SIG-M5 treated with dmso at 0.1 percent for 504 hours (cell line): ENCODE measurements around the gene SS18L1.
A peak's percentile ranks its signal among the peaks of the same experiment; 100 is the strongest.
"Not testable (repeated sequence)": the region's sequence is repeated elsewhere in the genome, so short reads cannot be mapped to it uniquely, and the experiment has no call there.

ENCODE experiments used
- DNase-seq: peaks from one replicate; lab custom pipeline; 2025; ENCODE audit not compliant: unreplicated experiment; lab: John Stamatoyannopoulos, UW

The SS18L1 gene, protein sequence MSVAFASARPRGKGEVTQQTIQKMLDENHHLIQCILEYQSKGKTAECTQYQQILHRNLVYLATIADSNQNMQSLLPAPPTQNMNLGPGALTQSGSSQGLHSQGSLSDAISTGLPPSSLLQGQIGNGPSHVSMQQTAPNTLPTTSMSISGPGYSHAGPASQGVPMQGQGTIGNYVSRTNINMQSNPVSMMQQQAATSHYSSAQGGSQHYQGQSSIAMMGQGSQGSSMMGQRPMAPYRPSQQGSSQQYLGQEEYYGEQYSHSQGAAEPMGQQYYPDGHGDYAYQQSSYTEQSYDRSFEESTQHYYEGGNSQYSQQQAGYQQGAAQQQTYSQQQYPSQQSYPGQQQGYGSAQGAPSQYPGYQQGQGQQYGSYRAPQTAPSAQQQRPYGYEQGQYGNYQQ

DNA sequence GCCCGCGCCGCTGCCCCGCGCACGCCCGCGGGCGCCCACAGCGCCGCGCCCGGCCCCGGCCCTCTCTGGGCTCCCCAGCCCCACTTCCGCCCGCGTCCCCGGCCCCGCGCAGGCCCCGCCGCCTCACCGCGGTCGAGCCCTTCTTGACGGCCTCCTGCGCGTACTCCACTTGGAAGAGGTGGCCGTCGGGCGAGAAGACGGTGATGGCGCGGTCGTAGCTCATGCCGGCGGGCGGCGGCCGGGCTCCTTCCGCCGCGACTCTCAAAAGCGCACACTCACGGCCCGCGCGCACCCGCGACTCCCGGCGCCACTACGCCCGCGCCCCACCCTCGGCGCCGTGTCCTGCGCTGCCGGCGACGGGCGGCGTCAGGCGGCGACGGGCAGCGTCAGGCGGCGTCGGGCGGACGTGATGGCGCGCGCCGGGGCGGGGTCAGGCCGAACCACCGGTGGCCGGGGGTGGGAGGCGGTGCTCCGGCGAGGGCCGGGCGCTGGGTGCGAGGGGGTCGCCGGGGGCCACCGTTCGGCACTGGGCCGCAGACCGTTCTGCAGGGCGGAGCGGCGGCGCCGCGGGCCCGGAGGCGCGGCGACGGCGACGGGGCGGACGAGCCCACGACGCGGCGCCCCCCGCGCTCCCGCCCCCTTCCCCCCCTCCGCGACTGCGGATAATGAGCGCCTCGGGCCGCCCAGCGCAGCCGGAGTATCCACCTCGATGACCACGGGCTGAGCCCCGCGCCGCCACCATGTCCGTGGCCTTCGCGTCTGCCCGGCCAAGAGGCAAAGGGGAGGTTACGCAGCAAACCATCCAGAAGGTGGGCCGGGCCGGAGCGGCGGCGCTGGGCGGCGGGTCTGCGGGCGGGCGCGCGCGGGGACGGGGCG is at the start of gene SS18L1, which contains the start of gene PSMA7:
Gene SS18L1, plus strand, starts transcription at position 689 of the 876 bp plus-strand sequence. Its CDS starts 52 bp downstream, at position 741.
Gene PSMA7, minus strand, starts transcription at position 314 of the 876 bp plus-strand sequence. Its CDS starts 91 bp downstream, at position 223.
- peak; percentile 90 for DNase-seq

DNA sequence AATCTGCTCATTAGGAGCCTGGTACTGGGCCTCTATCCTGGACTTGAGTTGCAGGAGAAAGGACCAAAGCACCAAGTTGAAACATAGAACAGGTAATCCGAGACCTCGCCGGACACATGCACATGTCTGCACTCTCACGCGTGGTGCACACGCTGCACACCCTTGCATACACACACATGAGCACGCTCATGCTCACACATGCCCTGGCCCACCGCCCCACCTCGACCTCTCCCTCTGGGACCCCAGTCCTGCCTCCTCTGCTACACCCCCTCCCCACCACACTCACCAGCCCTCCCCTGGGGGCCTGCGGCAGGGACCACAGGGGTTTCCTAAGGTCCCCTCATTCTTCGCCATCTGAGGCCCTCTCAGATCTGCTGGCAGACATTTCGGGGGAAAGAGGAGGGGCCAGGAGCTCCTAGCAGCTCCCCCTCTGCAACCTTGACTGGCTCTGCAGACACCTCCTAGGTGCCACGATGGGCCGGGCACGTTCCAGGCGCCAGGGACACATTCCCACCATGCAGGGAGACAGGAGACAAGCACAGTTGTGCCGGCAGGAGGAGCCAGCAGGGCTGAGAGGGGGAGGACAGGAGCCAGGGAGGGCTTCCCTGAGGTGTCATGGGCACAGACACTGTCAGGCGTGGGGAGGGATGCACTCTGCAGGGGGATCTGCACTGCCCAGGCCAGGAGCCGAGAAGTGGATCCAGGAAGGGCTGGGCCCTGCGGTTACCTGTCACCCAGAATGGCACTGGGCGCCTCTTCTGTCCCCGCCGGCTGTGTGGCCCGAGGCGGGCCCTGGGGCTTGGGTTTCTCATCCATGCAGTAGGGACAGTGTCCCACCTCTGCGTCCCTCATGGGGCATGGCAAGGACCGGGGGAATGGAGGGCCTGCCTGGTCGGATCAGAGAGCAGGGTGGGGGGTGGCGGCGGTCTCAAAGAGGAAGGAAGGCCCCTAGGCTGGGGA is 46.9 kb upstream of the SS18L1 start:
- no peak for DNase-seq

DNA sequence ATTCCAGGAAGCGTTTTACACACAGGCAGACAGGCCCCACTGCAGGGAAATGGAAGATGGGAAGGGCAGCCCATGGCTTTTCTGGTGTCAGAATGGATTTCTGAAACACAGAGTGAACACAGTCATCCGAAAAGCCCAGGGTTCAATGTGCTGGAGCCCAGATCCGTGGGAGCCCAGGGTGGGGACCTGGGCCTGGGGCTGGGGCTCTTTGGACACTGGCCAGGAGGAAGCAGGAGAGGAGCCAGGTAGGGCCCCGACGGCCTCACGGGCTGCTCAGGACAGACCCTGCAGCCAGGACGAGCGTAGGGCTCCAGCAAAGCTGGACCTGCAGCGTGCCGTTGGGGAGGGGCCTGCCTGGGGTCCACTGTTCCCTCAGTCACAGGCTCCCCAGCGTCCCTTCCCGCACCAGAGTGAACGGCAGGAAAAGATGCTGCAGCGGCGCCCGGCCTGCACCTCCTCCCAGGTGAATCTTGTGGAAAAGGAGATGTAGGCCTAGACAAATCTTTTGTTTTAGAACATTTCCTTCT is 45.6 kb upstream of the SS18L1 start:
- no peak for DNase-seq

DNA sequence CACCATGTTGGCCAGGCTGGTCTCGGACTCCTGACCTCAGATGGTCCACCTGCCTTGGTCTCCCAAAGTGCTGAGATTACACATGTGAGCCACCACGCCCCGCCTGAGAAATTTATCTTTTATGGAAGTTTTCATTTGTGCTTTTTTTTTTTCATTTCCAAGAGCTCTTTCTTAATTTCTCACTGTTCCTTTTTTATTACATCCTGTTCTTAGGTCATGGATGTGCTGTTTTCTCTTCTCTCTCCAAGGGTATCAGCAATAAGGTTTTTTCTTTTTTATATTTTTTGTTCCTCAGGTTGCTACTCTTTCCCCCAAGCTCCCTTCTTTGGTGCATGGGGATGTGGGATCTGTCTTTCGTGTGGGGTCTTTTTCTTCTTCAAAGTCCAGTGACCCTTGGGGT is 42.5 kb upstream of the SS18L1 start:
- no peak for DNase-seq

DNA sequence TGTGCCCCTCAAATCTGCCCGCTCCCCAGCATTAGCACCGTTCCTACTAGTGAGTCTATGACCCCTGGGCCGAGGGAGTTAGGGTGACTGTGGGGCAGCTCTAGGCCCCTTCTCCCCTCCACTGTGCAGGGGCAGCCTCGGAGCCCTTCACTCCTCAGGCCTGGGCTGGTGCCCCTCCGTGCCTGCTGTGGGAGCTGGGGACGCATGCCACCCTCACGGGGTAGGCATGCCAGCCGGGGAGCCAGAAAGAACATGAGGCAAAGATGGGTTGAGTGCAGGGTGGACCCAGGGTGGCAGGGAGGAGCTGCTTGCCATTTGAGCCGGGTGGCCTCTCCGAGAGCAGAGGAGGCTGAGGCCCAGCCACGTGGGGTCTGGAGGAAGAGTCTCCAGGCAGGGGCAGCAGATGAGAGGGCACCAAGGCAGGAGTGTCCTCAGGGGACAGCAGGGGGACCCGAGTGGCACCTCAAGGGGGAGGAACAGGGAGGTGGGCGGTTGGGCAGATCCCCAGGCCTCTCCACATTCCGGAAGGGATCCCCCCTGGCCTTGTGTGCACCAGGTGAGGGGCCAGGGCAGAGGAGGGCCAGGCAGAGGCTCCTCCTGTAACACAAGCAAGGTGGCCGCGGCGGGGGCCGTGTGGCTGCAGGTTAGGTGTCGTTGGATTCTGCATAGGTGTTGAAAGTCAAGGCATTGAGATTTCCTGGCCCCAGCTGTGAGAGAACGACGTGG is 39.9 kb upstream of the SS18L1 start:
- DNase-seq: no peak

DNA sequence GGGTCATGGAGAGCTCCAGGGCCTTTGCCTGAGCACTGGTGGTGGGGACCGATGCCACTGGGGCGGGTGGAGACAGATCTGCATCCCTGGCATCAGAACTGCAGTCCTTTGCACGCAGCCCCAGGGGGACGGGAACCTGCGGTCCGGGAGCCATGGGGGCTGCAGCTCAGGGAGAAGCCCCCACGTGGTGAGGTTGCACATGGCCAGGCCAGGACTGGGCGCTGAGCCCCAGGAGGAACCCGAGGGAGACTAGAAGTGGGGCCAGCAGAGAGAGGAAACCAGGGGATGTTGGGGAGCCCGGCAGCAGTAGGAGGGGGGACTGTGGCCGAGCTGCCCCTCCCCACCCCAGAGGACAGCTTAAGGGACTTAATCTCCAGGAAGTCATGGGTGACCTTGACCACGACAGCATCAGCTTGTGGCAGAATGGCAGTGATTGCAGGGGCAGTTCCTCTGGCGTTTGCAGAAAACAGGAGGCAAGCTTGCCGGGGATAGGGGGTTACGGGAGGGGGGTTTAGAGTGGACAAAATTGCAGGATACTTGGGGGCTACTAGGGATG is 39.3 kb upstream of the SS18L1 start:
- DNase-seq: no peak

DNA sequence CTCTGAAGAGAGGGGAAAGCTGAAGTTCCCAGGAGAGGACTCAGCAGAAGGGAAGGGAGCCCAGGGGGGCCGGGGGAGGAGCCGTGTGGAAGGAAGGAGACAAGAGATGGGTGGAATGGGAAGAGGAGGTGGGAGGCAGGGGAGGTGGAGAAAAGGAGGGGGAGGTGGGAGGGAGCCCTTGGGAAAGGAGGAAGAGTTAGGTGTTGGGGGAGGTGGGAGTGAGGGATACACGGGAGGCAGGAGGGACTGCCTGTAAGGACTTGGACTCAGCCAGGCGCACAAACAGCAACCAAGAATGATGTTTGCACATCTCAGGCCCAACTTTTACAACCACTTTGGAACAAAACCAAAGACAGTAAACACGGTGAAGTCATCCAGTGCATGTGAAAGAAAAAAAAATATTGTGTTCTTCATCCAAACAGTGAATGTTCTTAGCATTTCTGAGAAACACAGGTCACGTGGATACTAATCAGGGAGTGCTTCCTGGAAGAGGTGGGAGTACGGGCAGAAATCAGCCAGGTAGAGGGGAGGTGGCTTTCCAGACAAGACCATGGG is 38.7 kb upstream of the SS18L1 start:
- DNase-seq: no peak

DNA sequence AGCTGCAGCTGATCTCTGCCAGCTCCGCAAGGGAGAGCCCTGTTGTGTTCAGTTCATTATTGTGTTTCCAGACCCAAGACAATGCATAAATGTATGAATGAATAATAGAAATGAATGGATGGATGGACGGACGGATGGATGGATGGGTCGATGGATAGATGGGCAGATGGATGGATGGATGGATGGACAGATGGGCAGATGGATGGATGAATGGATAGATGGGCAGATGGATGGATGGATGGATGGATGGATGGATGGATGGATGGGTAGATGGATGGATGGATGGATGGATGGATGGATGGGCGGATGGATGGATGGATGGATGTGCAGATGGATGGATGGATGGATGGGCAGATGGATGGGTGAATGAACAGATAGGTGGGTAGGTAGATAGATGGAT is 38.0 kb upstream of the SS18L1 start:
- DNase-seq: no peak

DNA sequence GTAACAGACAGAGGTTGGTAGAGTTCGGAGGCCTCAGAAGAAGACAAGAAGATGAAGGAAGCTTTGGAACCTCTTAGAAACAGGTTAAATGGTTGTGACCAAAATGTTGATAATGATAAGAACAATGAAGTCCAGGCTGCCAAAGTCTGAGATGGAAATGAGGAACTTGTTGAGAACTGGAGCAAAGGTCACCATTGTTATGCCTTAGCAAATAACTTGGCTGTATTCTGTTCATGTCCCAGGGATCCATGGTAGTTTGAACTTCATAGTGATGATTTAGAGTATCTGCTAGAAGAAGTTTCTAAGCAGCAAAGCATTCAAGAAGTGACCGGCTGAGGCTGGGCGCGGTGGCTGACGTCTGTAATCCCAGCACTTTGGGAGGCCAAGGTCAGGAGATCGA is 32.4 kb upstream of the SS18L1 start:
- DNase-seq: no peak

DNA sequence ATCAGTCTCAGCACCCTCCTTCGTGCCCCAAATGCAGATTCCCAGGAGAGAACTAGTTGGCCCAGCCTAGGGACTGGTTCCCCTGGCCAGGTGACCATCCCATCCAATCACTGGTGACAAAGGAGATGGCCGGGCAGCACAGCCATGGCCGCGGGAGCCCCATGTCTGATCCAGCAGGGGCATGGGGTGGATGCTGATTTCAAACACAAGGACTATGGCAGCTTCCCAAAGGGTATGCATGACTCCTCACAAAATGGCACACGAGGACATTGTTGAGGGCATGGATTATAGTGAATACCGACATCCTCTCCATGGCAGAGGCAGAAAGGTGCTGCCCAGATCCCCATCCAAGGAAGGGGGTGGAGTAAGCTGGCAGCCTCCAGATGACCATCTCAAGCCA is 31.2 kb upstream of the SS18L1 start:
- DNase-seq: no peak

DNA sequence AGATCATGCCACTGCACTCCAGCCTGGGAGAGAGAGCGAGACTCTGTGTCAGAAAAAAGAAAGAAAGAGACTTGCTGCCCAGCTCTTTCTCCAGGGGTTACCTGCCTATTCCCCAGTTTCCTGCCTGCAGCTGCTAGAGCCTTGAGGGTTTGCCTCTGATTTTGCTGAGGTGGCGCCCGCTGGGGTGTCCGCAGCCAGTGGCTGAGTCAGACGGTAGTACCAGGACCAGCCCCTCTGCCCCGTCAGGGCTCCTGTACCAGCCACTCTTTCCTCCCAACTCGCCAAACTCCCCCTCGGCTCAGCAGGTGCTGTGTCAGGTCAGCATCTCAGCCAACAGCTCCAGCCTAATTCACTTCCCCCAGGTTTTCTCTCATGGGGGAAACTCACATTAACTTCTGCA is 28.7 kb upstream of the SS18L1 start:
- DNase-seq: no peak

DNA sequence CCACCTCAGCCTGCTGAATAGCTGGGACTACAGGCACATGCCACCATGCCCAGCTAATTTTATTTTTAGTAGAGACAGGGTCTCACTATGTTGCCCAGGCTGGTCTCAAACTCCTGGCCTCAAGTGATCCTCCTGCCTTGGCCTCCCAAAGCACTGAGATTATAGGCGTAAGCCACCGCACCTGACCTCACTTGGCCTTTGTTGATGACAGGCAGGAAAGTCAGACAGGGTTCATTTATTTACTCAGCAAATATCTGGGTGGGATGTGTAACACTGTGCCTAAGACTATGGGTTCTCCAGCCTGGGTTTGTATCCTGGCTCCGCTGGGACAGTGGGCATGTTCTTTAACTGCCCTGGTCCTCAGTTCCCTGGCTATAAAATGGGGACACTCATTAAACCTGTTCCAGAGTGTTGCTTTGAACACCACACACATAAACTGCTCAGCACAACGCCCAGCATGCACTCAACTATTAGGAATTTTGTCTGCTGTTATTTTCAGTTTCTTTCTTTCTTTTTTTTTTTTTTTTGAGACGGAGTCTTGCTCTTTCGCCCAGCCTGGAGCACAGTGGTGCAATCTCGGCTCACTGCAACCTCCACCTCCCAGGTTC is 27.7 kb upstream of the SS18L1 start:
- DNase-seq: not testable (repeated sequence)

DNA sequence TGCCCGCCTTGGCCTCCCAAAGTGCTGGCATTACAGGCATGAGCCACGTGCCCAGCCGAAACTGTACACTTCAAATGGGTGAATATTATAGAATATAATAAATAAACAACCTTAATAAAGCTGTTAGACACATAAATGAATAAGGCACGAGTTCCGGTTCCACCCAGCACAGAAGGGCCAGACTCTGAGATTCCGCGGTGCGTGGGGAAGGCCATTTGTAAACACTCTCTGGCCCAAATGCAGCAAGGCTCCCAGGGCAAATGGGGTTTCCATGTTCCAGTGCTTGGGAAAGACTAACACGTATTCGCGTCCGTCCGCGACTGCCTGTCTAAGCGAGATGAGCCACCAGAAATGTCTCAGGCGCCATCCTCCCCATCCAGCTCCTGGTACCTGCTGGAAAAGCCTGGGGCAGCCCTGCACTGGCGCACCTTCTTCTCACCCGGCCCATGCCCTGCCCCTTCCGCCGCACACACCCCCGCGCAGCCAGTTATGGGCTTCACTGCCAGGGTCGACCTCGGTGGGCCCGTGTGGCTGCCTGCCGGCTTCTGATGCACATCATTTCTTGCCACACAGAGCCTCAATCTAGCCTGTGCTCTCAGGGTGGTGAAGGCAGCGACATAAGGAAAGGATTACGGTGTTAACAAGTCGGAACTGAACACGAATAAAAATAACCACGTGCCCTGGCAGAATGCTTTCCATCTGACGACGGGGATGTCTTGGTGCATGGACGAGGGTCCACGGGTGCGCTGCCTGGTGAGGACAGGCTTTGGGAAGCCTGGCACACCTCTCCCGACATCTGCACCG is 26.8 kb upstream of the SS18L1 start:
- DNase-seq: no peak

DNA sequence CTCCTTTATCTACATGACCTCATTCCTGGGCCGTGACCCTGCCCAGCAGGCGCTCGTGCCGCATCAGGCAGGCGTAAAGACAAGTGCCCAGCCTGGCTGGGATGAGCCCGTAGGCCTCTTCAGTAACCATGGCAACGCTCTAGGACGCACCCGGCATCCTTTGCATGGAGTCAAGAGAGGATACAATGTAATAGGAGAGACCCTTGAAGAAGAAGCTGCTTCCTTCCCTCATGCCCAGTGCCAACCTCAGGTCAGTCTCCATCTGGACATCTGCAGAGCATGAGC is 26.3 kb upstream of the SS18L1 start:
- no peak for DNase-seq

DNA sequence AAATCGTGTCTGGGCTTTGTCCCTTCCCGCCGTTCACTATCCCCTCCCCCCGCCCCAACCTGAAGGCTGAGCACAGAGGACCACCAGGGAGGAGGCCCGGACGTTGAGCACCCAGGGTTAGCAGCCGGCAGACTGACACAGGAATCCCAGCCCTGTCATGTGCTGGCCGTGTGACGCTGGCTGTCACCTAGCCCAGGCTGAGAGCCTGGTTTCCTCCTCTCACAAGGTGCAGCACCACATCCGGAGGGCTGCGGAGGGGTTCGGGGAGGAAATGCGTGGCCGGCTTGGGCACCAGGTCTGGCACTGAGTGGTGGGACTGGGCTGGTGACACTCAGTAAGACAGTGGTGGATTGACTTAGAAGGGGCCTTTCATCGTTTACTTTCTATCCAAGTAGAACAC is 25.9 kb upstream of the SS18L1 start:
- DNase-seq: no peak

DNA sequence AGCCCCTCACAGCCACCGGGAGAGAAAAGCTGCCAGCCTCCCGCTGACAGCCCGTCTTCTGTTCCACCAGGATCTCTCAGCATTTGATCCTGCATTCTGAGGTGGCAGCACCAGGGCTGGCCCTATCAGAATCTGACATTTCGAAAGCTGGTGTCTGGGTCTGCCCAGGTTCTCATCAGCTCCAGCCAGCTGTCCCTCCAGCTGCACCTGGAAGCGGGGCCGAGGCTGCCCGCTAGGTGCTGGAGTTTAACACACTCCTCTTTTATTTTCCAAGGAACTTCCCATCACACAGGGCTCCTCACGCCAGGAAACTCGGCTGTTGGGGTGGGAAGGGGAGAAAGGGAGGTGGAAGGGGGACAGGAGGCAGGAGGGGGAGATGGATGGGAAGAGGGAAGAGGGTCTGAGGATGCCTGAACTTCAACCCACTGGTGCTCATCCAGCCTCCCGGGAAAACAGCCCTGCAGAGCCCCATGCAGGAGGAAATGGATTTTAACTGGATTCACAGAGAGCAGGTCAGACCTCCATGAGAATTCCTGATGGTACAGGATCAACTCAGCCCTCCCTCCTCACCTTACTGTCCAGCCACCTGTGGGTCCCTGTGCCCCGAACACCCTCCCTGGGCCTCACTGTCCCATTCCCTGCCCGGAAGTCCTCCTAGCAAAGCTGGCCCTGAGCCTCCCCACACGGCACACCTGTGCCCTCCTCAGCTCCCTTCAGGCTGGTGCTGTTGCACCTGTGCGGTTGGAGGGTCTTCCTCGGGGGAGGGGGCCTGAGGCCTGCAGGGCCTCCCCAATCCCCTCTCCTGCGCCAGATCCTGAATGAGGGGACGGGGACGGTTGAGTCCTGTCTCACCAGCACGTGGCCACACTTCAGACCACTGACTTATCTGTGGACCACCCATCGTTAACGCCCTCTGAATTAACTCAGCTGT is 25.2 kb upstream of the SS18L1 start:
- DNase-seq: no peak

DNA sequence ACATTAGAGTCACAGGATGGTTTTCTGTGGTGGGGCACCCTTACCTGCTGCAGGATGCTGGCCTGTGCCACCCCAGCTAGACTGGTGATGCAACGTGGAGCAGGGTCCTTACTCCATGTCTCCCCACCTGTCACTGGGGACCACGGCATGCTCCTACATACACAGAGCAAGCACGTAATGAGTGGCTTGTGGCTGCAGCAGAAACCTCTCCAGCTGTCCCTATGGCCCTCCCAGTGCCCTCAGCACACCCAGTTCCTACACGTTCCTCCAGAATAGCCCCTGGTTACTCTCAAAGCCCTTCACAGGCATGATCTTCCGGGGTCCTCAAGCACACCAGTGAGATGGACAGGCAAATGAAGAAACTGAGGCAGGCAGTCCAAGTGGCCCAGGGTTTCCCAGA is 24.5 kb upstream of the SS18L1 start:
- DNase-seq: no peak
